ENCODE data around the gene COL16A1. TPM values are rescaled to one million over a fixed set of nuclear protein-coding genes. Genes with fewer than 3 reads are reported as not detected.

Gene COL16A1
- total RNA-seq, 2 donors from 2014 or later, result 19.8 to 27.5 TPM

DNA sequence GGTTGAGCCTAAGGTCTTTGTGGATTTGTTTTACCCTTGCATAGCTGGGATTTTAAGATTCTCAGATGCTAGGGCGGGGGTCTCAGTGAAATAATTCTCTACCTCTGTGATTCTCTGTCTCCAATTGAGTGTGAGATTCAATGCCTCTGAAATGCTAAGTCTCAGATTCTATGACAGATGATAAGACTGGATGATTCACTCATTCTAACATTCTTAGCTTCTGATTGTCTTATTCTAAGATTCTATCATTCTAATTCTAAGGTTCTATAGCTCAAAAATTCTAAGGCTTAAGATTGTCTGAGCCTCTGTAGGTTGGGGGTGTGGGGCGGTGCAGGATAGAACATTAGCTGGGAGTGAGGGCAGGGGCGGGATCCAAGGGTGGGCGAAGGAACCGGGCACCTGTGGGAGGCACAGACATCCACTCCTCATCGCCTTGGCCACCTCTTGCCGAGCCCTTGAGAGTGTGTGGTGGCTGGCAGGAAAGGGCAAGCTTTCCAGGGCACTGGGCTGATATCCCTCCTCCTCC lies 30.8 kb upstream of the COL16A1 start:
- DNase-seq (no peak), ATAC-seq (no peak)
- intact Hi-C loops (cut with DNase I), result no loop called here

DNA sequence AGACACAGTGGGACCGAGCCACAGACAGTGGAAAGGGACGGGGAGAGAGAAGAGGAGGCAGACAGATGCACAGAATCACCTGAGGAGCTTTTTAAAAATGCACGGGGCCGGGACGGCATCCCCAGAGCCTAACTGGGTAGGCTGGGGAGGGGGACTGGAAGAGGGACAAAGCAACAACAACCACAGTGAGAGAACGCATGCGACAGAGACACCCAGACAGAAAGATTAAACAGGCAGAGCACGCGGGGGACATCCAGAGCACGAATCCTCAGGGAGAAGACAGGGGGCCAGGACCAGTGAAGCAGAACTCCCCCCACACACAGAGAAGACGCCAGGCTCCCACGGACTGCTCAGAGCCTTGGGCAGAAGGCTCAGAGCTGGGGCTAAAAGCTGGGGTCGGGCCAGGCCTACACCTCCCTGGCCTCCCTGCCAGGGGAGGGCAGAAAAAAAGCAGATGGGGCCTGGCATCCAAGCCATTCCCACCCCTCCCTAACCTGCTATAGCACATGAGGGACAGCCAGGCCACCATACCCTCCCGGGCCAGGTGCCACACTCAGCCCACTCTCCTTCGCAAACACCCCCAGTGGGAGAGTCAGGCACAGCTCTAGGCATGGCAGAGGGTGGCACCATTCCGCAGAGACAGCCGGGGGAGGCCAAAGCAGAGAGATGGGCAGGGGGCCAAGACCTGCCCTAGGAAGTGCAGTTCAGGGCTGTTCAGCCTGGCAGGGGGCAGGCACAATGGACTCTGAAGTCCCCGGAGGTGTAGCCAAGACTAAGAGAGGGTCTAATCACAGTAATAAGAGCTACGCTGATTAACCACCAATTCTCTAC lies 29.8 kb upstream of the COL16A1 start:
- ATAC-seq, result peak in 1 of 2 donors; percentile 11
- intact Hi-C loops (cut with DNase I), result no loop called here
- DNase-seq, result no peak

DNA sequence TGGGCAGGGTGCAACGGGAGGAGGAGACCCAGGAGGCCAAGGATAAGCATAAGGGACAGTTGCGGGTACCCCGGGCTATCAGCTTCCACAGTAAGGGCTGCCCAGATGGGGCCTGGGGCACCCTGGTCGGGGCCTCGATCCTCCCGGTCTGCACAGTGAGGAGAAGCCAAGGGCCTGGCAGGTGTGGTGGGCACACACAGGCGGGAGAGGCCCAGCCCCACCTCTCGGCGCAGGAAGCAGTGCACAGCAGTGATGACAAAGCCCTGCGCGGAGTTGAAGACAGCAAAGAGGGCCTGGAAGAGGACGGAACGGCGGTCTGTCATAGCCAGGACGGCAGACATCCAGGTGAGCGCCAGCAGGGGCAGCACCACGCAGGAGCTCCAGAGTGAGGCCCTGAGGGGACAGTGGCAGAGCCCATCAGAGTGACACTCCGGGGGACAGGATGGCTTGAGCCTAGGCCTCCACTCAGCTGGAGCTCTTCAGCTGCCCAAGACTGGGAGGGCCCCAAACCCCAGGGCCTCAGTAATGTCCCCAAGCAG lies 29.0 kb upstream of the COL16A1 start:
- intact Hi-C loops (cut with DNase I), result no loop called here
- no peak for ATAC-seq
- DNase-seq, result no peak

DNA sequence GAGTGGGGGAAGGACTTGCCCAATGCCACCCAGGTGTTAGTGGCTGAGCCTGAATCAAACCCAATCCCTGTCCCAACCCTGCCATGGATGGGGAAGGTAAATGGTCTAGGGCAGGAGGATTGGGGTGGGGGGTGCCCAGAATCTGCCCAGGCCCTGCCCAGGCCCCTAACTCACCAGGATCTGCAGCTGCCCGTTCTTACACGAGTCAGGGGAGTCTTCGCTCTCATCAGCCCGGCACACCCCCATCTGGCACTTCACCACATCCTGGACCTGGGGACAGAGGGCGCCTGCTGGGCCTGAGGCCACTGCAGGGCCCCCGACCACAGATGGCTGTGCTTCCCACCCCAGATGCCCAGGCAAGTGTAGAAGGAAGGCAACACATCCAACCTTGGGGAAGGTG lies 28.5 kb upstream of the COL16A1 start:
- DNase-seq (no peak), ATAC-seq (no peak)
- intact Hi-C loops (cut with DNase I), result no loop called here

DNA sequence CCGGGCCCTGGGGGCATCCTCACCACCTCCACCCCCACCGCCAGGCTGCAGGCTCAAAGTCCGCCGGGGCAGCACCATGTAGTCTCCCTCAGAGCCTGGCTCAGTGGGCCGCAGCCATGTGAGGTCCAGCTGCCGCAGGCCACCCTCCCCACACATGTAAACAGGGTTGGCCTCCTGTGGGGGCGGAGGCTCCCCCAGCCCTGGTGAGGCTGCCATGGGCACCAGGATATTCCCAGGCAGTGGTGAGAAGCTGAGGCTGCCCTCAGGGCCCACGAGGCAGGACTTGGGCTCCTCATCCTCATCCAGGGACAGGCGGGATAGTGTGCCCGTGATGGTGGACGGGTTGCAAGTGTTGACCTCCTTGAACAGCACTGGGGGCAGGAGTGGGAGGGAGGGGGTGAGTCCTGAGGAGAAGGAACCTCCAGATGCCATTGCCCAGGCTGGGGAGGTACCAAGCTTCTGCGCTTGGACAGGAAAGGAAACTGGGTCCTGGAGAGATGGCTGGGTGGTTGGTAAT lies 27.3 kb upstream of the COL16A1 start:
- no peak for DNase-seq
- intact Hi-C loops (cut with DNase I), result no loop called here
- ATAC-seq, result no peak

DNA sequence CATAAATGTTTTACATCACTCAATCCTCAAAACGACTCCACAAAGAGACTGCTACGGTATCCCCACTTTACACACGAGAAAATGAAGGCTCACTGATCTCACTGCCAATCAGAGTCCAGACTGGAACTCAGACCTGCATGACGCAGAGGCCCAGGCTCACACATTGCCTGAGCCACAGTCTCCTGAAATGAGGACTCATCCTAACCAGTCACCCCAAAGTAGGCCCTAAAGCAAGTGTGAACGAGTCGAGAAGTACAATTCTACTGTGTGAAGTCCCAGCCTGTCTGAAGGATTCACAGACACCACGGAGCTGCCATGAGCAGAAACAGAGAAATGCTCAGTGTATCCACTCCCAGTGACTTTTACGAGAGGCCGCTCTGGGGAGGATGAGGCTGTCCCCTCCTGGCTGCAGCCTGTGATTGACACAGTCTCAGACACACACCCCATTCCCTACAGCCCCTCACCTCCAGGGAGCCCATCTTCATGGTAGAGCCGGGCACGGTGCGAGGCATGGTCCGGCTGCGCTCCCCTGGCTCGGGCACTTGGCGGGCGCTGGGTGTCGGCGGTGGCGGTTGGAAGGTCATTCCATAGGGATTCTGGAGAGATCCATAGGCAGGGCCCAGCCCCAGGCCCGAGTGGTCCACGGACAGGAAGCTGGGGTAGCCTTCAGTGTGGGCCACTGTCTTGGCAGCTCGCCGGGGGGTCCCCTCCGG lies 26.7 kb upstream of the COL16A1 start:
- no peak for ATAC-seq
- DNase-seq, result no peak
- intact Hi-C loops (cut with DNase I), result no loop called here

DNA sequence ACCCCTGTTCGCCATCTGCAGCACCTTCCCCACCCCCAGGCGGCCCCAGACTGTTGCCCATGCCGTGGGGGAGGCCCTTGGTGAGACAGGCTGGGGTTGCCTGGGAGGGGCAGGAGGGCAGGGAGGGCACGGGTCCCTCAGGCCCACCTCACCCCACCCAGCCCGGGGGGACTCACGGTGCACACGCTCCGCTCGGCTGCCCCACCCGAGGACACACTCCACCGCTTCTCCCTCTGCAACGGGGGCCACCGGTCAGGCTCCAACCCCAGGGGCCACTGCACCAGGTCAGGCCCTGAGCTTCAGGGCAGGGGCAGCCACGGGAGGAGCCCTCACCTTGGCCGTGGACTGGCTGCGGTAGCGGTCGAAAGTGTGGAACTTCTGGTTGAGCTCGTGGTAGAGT lies 24.0 kb upstream of the COL16A1 start:
- no peak for ATAC-seq
- no peak for DNase-seq
- intact Hi-C loops (cut with DNase I), result no loop called here

DNA sequence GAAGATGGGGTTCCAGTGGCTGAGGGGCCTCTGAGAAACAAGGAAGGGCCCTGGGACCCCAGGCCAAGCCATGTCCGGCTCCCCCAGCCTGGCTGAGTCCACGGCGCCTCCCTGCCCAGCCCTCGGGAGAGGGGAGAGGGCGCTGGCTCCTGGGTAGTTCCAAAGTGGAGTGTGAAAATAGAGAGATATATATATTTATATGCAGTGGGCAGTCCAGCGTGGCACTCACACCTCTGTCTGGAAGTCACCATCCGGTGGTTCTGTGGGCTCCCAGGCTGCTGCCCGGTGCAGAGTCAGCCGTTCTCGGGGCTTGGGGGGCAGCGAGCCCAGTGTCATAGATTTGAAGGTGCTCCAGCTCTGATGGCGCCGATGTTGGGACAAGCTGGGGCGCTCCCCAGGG lies 23.4 kb upstream of the COL16A1 start:
- DNase-seq (no peak), ATAC-seq (no peak)
- intact Hi-C loops (cut with DNase I), result no loop called here

DNA sequence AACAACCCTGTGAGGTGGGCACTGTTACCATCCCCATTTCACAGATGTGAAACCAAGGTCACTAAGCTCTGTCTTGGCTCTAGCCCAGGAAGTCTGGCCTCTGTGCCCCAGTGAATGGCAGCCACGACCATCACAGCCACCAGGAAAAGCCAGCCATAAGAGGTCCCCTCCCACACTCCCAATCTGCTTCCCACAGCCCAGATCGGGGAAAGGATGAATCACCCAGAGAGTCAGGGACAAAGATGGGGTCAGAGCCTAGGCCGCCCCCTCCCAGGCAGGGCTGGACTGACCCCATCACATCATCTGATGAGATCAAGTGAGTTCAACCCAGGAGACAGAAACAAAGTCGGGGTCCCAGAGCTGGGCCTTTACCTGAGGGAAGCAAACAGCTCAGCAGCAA lies 22.9 kb upstream of the COL16A1 start:
- intact Hi-C loops (cut with DNase I), result no loop called here
- no peak for ATAC-seq

DNA sequence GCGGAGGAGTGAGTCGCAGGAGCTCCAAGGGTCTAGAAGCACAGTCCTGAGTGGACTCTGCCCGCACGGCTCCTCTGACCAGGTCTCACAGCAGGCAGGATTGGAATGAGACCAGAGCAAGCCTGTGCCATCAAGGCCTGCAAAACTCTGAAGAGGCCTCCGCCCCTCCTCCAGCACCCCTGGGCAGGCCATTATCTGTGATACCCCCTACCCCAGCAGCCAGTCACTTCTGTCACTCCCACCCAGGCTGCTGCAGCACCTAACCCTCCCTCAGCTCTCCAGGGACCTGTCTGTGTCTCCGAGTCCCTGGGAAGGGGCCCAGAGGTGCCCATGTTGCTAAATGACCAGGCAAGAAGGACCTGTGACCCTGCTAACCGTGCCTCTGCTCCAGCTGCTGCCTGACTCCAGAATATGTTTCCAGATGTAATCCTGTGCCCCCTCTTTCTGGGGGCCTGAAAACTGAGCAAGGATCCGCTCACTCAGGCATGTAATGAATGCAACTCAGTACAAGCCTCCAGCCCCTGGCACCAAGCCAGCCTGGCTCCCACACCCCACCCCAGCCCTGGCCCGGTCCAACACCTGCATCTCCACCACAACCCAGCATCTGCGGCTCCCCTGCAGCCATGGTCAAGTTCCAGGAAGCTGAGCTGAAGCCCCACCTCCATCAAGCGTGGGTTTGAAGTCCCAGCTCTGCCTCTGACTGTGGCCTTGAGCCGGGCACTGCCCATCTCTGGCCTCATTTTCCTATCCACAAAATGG lies 22.1 kb upstream of the COL16A1 start:
- no peak for ATAC-seq
- DNase-seq, result no peak
- intact Hi-C loops (cut with DNase I), result no loop called here

More for the DNA sequence above, 22.9 kb upstream of the COL16A1 start:
- no peak for DNase-seq

DNA sequence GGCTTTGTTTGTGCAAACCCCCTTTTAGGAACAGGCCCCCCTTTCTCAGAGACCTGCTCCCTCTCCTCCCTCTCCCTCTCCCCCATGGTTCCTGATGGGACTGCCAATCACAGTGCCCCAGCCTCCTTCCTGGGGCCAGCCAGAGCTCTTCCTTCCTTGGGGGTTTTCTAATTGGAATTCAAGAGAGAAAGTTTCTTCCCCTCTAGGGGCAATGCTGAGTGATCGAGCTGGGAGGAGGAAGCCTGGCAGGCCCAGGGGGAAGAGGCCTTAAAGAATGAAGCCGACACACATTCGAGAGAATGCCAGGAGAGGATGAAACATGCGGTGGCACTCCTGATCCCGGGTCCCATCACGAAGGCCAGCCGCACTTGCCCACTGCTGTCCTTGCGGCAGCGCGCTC lies 21.3 kb upstream of the COL16A1 start:
- intact Hi-C loops (cut with DNase I), result no loop called here
- DNase-seq, result no peak
- ATAC-seq, result no peak

DNA sequence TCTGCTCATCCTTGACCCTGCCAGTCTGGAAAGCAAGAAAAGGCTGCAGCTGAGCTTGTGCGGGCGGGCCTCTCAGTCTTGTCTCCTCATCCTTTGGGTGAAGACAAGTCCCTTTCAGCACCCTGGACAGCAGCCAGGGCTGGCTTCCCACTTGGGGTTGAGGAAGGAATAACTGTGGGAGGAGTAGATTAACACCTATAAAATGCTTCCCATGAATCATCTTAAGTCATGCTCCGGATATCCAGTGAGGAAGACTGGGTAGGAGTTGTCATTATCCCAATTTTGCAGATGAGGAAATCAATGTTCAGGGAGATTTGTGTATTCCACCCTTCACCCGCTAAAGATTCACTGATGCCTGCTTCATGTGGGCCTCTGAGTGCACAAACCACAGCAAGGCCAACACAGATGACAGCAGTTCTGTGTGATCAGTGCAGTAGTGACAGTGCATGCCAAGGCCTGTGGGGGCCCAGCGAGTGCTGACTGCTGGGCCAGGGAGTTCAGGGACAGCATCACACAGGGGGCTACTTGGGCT lies 20.1 kb upstream of the COL16A1 start:
- intact Hi-C loops (cut with DNase I), result no loop called here
- peak; percentile 70 to 74 for ATAC-seq
- peak; percentile 72 for DNase-seq

DNA sequence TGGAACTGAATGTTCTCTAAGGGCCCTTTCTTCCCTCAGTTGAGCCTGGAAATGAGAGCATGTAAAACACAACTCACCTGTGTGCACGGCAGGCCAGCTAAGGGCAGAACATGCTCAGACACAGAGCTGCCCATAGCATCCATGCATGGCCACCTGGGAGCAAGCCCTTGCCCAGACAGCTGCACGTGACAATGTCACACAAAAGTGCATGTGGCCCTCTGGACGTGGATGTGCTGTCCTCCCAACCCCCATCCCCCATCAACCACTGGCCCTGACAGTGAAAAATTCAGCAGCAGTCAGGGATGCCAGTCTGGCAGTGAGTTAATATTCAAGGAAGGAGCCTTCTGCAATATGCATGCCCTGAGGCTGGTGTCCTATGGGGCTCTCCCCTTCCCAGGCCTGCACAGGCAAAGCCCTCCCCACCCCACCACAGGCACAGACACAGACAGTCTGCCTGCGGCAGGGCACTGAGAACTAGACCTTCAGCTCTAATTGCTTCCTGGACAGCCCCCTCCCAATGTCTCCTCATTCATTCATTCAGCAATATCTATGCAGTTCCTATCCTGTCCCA lies 14.6 kb upstream of the COL16A1 start:
- no peak for ATAC-seq
- intact Hi-C loops (cut with DNase I), result loop anchor here (10.0 kb wide), 2 partner anchors 54 to 66 kb away; no protein-coding TSS in a partner anchor
- DNase-seq, result no peak

DNA sequence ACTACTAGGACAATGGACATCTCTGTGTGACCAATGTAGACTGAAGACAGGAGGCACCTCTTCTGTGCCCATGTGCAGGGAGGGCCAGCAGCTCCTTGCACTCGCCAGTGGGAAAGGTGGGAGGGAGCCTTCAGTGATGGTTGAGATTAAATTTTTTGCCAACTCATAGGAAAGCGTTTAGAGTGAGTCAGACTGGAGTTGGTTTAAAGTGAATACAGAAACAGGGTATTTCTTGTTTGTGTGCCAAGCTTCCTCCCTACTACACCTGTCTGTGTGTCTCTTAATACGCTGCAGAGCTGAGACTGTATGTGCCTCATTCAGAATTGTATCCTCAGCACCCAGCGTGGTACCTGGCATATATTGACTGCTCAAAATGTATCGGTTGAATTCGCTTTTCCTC lies 13.5 kb upstream of the COL16A1 start:
- intact Hi-C loops (cut with DNase I), result loop anchor here (10.0 kb wide), 2 partner anchors 53 to 67 kb away; no protein-coding TSS in a partner anchor
- DNase-seq (no peak), ATAC-seq (no peak)

DNA sequence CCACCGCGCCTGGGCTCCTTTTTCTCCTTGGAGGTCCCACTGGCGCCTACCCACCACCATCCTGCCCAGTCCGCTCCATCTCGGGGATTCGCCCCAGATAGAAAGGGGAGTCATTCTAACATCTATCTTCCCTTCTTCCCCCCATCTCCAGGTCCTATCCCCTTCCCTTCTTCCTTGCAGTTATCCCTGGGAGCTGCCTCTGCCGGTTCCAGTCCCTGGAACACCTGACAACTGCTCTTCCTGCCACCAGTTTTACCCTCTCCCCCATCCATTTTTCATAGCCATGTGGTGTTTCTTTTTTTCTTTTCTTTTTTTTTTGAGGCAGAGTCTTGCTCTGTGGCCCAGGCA lies 12.0 kb upstream of the COL16A1 start:
- intact Hi-C loops (cut with DNase I), result loop anchor here (2.0 to 10.0 kb wide), 3 partner anchors 51 to 69 kb away; no protein-coding TSS in a partner anchor
- ATAC-seq (no peak), DNase-seq (no peak)

DNA sequence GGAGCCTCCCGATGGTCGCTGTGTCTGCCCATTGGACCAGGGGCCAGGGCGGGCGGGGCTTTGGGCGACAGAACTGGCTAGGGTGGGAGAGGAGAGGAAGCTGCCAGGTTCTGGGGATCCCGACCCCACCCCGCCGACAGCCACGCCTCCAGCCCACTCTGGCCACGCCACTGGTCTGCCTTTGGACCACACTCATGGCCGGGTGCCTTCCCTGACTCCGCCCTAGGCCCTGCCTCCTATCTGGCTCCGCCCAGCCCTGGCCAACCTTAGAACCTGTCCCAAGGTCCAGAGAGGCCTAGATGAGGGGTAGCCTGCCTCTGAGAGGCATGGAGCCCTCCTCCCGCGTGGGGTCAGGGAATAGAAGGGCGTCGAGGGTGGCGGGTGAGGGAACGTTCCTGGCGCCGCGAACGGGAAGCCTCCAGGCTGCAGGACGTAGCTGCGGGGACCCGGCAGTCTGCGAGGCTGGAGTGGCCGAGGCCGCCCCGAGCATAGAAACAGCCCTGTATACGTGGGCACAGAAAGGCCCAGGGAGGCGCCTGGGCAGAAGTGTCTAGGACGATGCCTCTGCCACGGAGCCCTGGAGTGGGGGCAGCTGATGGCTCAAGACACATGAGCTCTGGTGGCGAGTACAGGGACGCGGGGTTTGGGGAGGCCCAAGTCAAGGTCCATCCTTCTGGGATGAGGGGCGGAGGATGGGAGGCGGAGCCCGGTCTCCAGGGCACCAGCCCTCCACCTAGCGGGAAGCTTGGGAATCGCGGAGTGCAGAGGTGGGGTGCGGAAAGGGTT lies 11.5 kb upstream of the COL16A1 start:
- DNase-seq, result peak; percentile 95
- ATAC-seq, result peak; percentile 95
- intact Hi-C loops (cut with DNase I), result loop anchor here (2.0 to 10.0 kb wide), 3 partner anchors 50 to 70 kb away; no protein-coding TSS in a partner anchor

DNA sequence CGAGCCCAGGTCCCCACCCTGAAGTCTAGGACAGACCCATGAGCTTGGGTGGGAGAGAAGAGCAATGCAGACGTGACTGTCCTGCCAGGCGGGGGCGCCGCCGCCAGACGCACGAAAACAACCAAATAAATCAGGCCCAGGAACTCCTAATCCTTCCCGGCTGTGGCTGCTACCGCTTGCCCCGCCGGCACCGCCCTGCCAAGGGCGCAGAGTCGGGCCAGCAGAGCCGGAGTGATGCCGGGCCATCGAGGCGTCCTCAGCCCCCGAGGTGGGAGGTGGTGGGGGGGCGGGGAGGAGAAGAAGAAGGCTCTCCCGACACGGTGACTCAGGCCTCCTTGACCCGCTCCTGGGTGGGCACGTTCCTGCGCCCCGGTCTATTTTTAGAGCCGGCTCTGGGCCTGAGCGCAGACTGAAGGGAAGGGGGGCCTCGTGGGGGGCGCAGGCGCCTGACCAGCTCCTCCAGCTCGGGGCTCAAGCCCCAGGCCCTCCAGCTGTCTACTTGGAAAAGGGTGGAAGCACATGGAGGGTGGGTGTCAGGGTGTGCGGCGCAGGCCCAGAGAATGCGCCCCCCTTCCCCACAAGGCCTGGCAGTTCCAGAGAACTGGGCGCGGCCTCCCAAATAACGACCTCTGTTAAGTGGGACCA lies 10.7 kb upstream of the COL16A1 start:
- DNase-seq (peak; percentile 82), ATAC-seq (peak; percentile 53 to 65)
- intact Hi-C loops (cut with DNase I), result loop anchor here (2.0 to 10.0 kb wide), 3 partner anchors 50 to 70 kb away; no protein-coding TSS in a partner anchor
